Measurements from ENCODE around the gene TCAIM.

- TF ChIP-seq REST (IDR thresholded peaks at IDR 0.05; ENCODE audit: borderline replicate concordance) (no peak), CTCF (IDR thresholded peaks at IDR 0.05; ENCODE audit: poor library complexity, severe bottlenecking) (no peak), POLR2AphosphoS5 (IDR thresholded peaks at IDR 0.05) (no peak), TAF1 (IDR thresholded peaks at IDR 0.05; ENCODE audit: low read depth) (no peak), EZH2 (IDR thresholded peaks at IDR 0.05; ENCODE audit: borderline replicate concordance, insufficient read depth, low read length, poor library complexity, severe bottlenecking) (no peak)
Measured at GRCh38 chr3:44430466-44430865, 91.9 kb downstream of the TCAIM start.

Data from neural cell (in vitro differentiated cells).